Left ventricle myocardium superior (tissue), 1 donor: ENCODE measurements around the gene RBL2. TPM values are rescaled to one million over a fixed set of nuclear protein-coding genes. Genes with fewer than 3 reads are reported as not detected.
"Not testable (repeated sequence)": the region's sequence is repeated elsewhere in the genome, so short reads cannot be mapped to it uniquely, and the experiment has no call there.

Experiments used
- ATAC-seq: fragments of 200-7000 bp; cut with Tn5 transposase; one replicate; pipeline ENCODE4 v1.9.1; 2020; ENCODE audit warnings: mild to moderate bottlenecking, moderate library complexity
- DNase-seq: peaks from one replicate; pipeline ENCODE4 v3.0.0-alpha.2; 2020
- intact Hi-C: fragments of 100-400 bp; cut with micrococcal nuclease; formaldehyde crosslinking; loops from one replicate; pipeline ENCODE4 v1.11.0; 2022
- total RNA-seq: library from RNA; stranded (reverse); fragmentation: NEBNext Ultra II Directional; extraction: Animal tissue kit (Norgen Biotek cat#: 25700); gene quantifications from one replicate; pipeline ENCODE4 v1.2.1, GENCODE V29; 2021
- donor health status: DM: no; HTN: yes; CAD: no; lungs with severe emphysema.

The RBL2 gene
- total RNA-seq, 1 donor from 2014 or later: 37.1 TPM

DNA sequence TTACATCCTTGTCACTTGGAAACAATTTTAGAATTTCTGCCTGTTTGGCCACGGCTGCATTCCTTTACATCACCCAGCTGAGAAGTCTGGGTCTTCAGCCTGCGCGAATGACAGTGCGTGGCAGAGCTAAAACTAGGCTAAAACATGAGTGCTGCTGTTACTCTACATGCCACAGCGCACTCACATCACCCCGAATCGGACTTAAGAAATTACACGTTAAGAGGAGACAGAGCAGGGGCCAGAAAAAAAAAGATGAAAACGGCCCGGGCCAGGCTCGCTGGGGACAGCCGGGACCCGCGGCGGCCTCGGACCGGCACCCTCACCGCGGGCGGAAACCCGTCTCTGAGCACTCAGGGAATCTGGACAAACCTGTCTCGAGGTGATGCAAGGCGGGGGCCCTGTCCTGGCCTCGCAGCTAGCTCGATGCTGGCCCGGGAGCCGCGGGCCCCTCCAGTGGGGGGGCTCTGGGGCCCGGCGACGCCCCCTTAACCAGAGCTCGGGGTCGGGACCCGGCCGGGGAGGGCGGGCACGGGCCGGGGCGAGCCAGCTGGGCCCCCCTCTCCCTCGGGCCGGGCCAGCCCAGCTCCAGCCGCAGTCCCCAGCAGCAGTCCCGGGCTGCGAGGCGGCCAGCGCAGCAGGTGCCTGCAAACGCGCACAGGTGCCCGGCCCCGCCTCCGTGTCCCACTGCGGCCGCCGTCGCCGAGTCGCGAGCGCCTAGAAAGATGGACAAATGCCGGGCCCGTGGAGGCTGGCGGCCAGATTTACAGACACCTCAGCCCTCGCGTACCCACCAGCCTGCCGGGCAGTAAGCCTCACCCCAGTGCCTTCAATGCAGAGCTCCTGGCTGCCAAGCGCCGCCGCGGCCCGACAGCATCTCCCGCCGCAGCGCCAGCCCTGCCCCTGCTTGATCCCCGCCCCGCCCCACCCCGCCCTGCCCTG, 68.3 kb downstream of the RBL2 start, which contains the start of gene AKTIP:
Gene AKTIP, minus strand, starts transcription at position 879 of the 939 bp plus-strand sequence. CDS start 2,950 bp downstream, outside the sequence.
- intact Hi-C loops: no loop called here
- no peak for DNase-seq
- ATAC-seq: peak; percentile 40

DNA sequence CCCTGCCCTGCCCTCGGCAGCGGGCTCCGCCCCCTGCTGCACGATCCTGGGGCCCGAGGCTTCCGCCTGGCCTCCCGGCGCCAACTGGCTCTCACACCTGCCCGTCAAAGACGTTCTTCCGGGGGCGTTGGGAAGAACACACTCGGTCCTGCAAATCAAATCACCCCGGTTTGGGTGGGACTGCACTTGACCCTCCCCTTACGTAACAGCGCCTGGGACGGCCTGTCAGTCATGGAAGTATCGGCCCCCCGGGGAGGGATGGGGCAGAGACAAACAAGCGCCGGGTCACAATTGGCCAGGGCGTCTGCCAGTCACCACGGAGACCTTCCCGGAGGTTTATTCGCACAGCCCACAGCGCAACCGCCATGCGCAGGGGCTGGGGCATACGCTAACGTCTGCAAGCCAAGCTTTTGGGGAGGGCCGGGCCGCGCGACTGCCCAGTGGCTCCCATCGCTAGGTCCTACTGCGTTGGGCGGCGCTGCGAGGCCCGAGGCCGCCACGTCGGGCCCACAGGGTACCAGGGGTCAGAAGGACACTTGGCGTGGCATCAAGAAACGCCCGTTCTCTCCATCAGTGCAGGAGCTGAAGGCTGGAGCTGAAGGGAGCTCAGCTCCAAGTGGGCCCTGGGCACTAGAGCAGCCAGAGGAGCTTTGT, 69.1 kb downstream of the RBL2 start:
- intact Hi-C loops: no loop called here
- ATAC-seq (peak; percentile 90), DNase-seq (peak; percentile 100)

DNA sequence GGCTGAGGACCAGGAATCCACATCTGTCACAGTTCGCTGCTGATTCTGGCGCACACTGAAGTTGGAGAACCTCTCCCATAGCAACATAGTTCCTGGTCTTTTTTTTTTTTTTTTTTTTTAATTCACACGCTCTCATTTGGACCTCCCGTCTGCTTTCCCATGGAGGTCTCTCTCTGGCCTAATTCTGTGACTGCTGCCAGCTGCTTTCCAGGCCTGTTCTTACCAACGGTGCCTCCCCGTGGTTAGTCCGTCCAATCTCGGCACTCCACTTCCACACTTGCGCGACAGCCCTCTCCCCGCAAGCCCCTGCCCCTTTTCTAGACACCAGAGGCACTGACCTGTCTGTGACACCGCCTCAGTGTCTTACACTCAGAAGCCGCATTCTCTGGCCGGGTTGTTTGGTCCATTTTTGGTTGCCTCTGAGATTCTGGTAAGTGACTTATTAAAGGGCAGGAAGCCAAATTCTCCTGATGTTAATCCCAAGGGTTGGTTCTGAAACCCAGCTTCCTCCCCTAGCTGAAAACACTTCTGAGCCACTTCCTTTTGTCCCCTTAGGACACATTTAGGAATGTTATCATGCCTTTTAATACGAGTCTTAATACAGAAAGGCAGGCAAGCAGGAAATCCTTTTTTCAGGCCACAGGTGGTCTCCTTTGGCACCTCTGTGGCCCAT, 69.9 kb downstream of the RBL2 start:
- DNase-seq (peak; percentile 65), ATAC-seq (peak; percentile 3)
- intact Hi-C loops: no loop called here

DNA sequence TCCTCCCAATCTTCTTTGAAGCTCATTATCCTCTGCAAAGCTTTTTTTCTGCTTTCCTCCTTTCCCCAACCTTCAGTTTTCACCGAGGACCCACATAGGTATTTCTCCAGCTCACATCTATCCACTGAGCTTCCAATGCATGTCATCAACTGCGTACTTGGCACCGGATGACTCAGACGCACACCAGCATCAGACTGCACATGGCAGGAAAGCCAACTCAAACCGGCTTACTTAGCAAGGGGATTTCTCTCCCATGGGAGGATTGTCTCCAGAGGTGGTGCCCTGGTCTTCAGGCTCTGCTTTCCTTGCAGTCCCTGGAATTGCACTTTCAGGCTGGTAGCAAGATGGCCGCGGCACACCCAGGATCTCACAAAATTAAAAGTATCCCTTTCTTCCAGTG, 70.4 kb downstream of the RBL2 start:
- no peak for DNase-seq
- intact Hi-C loops: no loop called here

DNA sequence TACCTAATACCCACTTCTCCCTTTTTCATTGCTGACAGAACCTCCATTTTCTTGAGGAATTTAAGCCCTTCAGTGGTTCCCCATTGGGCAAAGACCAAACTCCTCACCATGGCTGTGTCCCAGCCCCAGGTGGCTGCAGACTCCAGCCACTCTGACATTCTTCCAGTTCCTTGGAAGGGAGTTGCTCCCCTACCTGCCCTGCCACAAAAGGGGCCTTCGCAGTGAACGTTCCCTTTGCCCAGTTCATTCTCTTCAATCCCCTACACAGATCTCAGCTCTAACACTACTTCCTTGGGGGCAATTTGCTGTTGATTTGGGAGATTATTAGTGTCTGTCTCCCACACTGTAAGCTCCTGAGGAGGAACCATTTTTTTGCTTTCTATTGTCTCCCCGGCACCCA, 72.0 kb downstream of the RBL2 start:
- ATAC-seq: no peak
- DNase-seq: no peak
- intact Hi-C loops: no loop called here

More for the DNA sequence above, 70.4 kb downstream of the RBL2 start:
- no peak for ATAC-seq

DNA sequence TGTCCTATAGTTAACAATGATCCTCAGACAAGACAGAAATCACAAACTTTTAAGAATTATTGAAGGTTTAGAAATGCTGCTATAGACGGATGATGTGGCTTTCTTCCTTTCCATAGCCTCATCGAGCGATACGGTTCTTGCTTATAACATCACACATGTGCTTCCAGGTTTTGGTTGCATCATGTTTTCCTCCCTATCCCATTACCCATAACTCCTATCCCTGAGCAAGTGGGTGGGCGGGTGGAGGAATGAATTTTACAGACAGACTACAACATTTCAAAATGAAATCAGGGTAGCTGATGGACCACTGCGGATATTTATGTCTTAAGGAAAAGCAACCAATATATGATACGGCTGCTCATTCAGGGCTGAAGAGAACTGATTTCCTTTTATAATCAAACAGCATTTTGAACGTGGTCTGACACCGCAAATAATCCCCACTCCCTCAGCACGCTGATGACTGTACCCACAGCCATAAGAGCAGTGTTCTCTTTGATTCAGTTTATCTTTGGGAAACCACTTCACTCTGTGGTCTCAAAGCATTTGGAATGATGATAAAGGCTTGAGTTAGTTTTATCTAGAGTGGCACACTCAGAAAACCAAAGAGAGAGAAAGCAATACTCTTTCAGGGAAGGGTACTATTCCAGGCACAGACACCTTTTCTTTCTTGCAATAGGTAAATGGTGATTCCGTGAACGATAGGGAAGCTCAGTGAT, 73.4 kb downstream of the RBL2 start:
- DNase-seq (no peak), ATAC-seq (no peak)
- intact Hi-C loops: no loop called here

DNA sequence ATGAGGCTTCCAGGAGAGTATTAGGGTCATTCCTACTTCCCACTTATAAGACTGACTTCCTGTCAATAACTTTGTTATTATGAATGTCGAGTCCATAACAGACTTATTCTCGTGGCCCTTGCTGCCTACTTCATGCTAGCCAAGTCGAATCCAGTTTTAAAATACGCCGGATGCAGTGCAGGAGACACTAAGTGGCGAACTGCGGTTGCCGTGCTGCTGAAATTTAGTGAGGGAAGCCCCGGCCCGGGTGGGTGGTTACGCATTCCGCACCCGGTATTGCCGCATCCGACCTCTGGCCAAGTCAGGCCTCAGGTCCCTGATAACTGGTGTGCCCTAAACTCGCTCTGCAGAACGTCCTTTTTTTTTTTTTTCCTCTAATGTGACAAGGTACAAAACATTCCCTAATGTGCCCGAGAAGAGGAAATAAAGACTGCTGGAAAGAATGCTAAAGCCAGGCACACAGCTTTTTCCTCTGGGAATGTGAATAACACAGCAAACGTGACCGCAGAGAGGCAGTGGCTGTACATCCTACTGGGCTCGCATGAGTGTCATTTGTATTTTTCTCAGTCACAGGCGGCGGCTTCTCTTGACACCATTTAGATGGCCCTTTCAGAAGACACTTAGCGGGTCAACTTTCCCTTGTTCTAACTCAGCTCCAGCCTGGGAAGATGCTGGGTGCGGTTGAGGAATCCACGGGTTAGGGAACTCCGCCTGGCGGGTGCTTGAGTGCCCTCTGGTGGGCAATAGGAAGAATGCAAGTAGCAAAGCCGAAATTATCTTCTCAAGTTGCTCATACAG, 75.8 kb downstream of the RBL2 start:
- ATAC-seq (peak; percentile 81), DNase-seq (peak; percentile 75)
- intact Hi-C loops: no loop called here

DNA sequence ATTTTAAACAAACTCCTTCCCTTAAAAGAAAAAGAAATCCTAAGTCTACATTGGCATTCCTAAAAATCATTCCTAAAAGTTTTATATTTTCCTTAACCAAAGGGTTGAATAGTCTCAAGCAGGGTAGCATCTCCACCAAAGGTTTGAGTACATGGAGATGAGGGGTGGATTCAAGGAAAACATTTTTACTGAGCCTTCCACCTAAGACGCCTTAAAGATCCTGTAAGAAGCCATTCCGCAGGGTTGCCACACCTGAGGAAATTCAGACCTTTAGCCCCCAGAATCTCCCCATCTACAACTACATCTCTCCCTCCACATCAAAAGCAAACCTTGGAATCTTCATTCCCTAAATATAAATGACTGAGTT, 76.4 kb downstream of the RBL2 start:
- intact Hi-C loops: no loop called here
- DNase-seq: no peak

DNA sequence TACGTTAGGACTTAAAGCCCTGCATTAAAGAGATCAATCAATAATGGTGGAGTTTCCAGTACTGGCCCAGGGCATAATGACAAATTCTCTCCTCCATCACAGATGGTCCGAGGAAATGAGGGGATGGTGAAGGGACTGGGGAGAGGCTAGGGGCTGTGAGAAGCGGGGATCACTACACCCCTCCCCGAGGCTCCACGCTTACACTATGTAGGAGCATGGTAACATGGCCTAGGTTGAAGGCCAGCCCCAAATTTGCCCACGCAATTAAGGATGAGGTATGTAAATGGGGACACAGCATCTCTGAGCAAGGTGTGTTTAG, 76.8 kb downstream of the RBL2 start:
- intact Hi-C loops: no loop called here
- ATAC-seq (peak; percentile 5), DNase-seq (no peak)

More for the DNA sequence above, 76.4 kb downstream of the RBL2 start:
- ATAC-seq: no peak

DNA sequence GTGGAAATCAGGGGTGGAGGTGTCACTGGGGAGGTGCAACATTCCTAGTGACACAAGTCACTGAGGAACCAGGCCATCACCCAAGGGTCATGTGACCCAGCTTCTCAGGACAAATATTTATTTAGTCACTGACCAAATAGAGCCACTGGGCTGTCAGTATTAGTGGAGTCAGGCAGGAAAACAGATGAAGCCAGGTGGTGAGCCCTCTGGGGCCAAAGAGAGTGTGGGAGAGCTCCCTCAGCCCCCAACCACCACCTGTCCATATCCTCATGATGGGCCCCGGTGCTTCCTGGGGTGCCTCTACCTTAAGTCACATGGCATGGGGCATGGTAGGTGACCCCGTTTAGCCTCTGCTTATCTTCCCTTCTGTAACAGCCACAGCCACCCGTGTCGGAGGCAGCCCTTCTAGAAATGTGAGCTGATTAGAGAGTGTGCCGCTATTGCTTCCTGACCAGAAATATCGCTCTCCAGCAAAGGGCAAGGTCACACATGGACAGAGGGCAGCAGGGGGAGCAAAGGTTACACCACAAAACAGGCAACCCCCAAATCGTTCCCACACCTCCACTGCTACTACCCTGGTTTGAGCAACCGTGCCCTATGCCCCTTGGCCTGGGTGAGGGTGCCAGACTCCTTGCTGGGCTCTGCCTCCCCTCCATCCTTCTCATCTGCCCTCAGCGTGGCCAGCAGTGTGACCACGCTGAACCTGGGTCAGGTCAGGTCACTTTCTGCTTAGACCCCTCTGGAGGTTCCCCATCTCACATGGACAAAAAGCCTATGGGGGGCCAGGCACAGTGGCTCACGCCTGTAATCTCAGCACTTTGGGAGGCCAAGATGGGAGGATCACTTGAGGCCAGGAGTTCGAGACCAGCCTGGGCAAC, 77.4 kb downstream of the RBL2 start:
- DNase-seq (no peak), ATAC-seq (peak; percentile 27)
- intact Hi-C loops: no loop called here

DNA sequence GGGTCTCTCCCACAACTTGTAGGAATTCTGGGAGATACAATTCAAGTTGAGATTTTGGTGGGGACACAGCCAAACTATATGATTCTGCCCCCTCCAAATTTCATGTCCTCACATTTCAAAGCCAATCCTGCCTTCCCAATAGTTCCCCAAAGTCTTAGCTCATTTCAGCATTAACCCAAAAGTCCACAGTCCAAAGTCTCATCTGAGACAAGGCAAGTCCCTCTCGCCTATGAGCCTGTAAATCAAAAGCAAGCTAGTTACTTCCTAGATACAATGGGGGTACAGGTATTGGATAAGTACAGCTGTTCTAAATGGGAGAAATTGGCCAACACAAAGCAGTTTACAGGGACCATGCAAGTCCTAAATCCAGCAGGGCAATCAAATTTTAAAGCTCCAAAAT, 78.5 kb downstream of the RBL2 start:
- ATAC-seq, intact Hi-C loops, DNase-seq: not testable (repeated sequence)

DNA sequence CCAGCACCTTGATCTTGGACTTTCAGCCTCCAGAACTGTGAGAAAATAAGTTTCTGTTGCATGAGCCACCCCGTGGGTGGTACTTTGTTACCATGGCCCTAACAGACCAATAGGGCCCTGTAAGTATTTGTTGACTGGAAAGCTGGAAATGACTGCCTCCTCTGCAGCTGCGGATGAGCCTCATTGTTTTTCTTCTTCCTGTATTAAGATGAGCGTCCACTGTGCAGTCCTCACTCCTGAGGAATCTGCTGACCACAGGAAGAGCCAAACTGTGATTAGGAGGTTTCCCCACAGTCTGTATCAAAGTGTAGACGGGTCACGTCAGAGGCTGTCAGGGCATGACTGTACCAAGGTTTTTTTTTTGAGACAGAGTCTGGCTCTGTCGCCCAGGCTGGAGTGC, 81.0 kb downstream of the RBL2 start:
- intact Hi-C loops: no loop called here
- ATAC-seq (peak; percentile 31), DNase-seq (no peak)

DNA sequence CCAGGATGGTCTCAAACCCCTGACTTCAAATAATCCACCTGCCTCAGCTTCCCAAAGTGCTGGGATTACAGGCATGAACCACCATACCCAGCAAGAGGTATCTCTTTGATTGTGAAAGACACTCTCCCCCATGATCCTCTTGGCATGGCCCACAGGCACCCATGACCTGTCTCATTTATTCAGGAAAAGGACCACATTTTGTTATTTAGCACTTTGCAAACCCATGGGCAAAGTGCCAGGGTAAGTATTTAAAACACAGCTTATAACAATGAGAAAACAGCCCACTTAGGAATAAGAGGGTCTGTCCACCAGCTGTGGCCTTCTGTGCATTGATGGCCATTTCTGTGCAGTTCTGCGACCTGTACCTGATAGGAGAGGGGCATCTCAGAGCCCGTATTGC, 81.5 kb downstream of the RBL2 start:
- no peak for ATAC-seq
- no peak for DNase-seq

DNA sequence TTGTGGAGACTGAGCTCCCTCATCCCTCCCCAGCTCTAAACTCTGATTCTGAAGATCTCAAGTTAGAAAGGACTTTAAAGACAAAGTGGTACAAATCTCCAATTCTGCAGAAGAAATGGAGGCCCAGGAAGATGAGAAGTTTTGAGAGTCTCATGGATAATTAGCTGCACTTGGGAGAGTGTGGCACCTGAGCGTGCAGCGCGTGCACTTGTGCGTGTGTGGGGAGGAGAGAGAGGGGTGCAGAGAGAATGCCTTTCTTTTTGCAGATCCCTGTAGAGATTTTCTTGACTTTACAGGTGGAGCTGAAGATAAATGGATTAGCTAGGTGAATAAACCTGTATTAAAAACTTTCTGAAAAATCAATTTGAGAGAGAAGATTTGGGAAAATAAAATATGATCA, 83.6 kb downstream of the RBL2 start:
- ATAC-seq: no peak
- DNase-seq: no peak
- intact Hi-C loops: no loop called here

More for the DNA sequence above, 81.5 kb downstream of the RBL2 start:
- intact Hi-C loops: no loop called here

DNA sequence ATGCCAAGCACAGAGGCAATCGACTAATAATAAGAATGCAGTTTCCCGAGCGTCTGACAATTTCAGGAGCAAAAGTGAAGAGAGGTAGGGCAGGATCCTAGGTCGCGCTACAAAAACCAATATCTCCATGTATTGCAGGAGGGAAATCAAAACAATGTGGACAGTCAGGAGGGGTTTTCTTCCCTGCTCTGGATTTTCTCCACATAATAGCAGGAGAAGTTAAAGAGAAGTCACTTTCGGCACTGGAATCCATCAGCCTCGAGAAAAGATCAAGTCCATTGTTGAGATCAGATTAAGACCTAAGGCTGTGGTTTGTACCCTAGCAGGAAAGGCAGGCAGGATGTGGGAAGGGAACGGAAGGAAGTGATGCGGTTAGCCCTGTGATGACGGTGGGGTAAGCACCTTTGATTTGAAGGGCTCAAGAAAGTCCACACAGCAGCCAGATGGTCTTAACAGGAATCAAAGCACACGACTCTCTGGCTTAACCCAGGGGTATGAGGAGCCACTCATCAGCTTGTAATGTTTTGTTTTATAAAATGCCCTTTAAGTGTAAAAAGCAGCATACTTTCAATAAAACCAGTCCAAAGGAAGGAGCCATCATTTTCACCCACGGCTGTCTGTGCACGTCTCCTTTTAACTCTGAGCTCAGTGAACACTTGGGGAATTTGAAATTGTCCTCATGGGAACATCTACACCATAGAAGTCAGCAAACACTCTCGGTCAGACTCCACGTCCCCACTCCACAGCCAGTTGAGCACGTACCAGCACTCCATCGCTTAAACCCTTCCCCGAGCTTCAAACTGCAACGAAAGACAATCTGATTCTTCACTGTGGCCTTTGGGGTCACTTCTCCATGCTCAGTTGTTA, 84.5 kb downstream of the RBL2 start:
- DNase-seq (no peak), ATAC-seq (peak; percentile 81)
- intact Hi-C loops: no loop called here

DNA sequence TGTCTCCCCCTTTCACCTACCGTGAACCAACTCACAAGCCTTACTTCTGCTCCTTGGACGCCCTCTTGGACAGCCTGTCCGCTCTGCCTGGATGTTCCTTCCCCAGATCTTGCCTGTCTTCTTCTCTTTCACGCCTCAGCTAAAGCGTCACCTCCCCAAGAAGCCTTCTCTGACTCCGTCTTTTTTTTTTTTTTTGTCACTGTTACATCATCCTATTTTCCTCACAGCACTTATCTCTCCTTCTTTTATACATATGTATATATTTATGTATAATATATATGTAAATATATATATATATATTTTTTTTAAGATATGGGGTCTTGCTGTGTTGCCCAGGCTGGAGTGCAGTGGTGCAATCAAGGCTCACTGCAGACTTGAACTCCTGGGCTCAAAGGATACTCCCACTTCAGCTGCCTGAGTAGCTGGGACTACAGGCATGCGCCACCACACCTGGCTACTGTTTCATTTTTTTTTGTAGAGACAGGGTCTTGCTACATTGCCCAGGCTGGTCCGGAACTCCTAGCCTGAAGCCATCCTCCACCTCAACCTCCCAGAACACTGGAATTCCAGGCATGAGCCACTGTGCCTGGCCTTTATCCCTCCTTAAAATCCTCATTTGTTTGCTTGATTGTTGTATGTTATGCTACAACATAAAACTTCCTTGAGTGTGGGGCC, 85.3 kb downstream of the RBL2 start:
- DNase-seq: no peak
- intact Hi-C loops: no loop called here
- ATAC-seq: no peak
